GM13976 (cell line): ENCODE measurements around the gene SLC4A9.

ENCODE experiments used
- DNase-seq: peaks from one replicate; pipeline ENCODE4 v3.0.0; 2012; ENCODE audit warnings: low spot score
- CTCF ChIP-seq: IDR thresholded peaks from 2 replicates; pipeline ENCODE4 v1.5.1; 2012; ENCODE audit warnings: borderline replicate concordance, mild to moderate bottlenecking; ENCODE audit not compliant: insufficient read depth; ENCODE audit errors: extremely low read depth, missing control alignments, control extremely low read depth
- in situ Hi-C: fragments of 300-500 bp; cut with MboI; formaldehyde crosslinking; loops from one replicate; pipeline ENCODE4 v1.12.0; 2022; ENCODE audit warnings: low sequenced_read_pairs, mixed read lengths, inconsistent platforms; ENCODE audit not compliant: unreplicated experiment

The SLC4A9 gene

GRCh38 chr5:140402258-140403074, 42.5 kb downstream of the SLC4A9 start:
- in situ Hi-C loops: no loop called here
- DNase-seq: peak; percentile 47
- no peak for TF ChIP-seq CTCF

- TF ChIP-seq CTCF: no peak
- in situ Hi-C loops: no loop called here
- DNase-seq: no peak
These were observed 43.6 kb downstream of the SLC4A9 start for GRCh38 chr5:140403613-140404012.

GRCh38 chr5:140408750-140409241, 48.8 kb downstream of the SLC4A9 start:
- in situ Hi-C loops: no loop called here
- no peak for DNase-seq
- TF ChIP-seq CTCF: no peak

DNA sequence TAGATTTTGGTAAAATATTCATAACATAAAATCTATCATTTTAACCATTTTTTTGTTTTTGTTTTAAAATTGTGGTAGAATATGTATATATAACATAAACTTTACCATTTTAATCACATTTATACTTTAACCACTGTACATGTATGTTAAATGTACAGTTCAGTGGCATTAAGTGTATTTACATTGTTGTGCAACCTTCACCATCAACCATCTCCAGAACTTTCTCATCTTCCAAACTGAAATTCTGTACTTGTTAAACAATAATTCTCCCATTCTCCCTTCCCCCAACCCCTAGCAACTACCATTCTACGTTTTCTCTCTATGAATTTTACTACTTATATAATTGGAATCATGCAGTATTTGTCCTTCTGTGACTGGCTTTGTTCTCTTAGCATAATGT, 53.2 kb downstream of the SLC4A9 start:
- in situ Hi-C loops: no loop called here
- no peak for TF ChIP-seq CTCF
- DNase-seq: no peak

DNA sequence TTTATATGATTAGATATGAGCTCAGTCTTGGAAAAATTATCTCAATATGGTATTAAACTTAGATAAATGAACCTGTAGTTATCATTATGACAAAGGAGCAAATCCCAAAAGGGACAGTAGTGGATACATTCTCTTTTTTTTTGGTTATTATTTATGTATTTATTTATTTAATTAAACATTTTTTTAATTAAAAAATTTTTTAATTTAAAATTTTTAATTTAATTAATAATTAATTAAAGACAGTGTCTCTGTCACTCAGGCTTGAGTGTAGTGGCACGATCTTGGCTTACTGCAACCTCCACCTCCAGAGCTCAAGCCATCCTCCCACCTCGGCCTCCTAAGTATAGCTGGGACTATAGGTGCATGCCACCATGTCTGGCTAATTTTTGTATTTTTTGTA, 57.2 kb downstream of the SLC4A9 start:
- in situ Hi-C loops: no loop called here
- no peak for DNase-seq
- TF ChIP-seq CTCF: no peak

- in situ Hi-C loops: no loop called here
- no peak for DNase-seq
- no peak for TF ChIP-seq CTCF
These were observed 59.0 kb downstream of the SLC4A9 start for GRCh38 chr5:140418862-140419520.
